Fibroblast of villous mesenchyme (primary cell): Measurements from ENCODE around the gene LDB2. TPM values are rescaled to one million over a fixed set of nuclear protein-coding genes. Genes with fewer than 3 reads are reported as not detected.

Source experiments
- DNase-seq: peaks from one replicate; pipeline ENCODE4 v3.0.0-alpha.2; 2010; ENCODE audit warnings: low read depth
- H3K4me3 ChIP-seq: 2 replicates; pipeline ENCODE4 v1.5.1; 2011; ENCODE audit warnings: low read depth, mild to moderate bottlenecking, low read length
- CTCF ChIP-seq: IDR thresholded peaks from 2 replicates; pipeline ENCODE4 v1.5.1; 2012; ENCODE audit warnings: low read depth, mild to moderate bottlenecking, low read length; ENCODE audit not compliant: insufficient read depth
- total RNA-seq: library from RNA; depleted of rRNA; stranded (reverse); fragments of >200 nt; gene quantifications from 2 replicates; pipeline ENCODE4 v1.2.3, GENCODE V29; 2012

LDB2 gene
- total RNA-seq, 1 donor = 19.9 TPM

GRCh38 chr4:16555156-16555555, 343.3 kb downstream of the LDB2 start:
- DNase-seq = no peak
- H3K4me3 ChIP-seq = no peak overlapping the region
- no peak for TF ChIP-seq CTCF

- no peak overlapping the region for H3K4me3 ChIP-seq
- no peak for DNase-seq
- TF ChIP-seq CTCF = no peak
Observed at GRCh38 chr4:16550531-16550930, 347.9 kb downstream of the LDB2 start.

DNA sequence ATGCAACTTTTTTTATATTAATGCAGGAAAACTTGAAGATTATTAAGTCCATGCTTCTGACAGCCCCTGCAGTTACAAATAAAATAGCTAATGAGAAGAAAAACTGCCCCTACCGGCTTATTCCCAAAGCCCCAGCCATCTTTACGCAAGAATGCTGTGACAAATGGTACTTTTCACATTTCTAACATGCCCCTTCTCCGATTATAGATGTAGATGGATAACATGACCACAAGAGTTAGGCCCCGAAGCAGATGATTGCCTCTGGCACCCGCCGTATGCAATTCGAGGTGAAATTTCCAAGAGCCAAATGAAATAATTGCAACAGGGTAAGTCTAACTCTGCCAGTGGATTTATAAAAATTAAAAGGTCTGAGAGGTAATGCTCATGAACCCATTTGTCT, 352.8 kb downstream of the LDB2 start:
- no peak for DNase-seq
- no peak overlapping the region for H3K4me3 ChIP-seq
- TF ChIP-seq CTCF = no peak

DNA sequence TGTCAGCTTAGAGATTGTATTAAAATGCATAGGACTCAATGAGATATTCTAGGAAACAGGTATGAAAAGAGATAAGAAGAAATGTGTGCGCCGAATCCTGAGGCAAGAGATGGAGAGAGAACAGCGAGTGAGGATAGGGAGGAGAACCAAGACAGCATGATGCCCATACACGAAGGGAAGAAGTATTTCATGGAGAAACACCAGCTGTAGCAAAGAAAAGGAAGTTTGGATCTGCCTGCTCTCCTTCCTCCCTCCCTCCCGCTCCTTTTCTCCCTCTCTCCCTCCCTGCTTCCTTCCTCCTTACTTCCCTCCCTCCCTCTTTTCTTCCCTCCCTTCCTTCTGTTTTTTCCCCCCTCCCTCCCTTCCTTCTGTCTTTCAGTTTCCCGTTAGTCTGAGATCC, 353.6 kb downstream of the LDB2 start:
- no peak for DNase-seq
- no peak overlapping the region for H3K4me3 ChIP-seq
- TF ChIP-seq CTCF = no peak

- H3K4me3 ChIP-seq = no peak overlapping the region
- no peak for TF ChIP-seq CTCF
- peak; percentile 52 for DNase-seq
Observed at GRCh38 chr4:16544251-16544721, 354.2 kb downstream of the LDB2 start.

- H3K4me3 ChIP-seq = no peak overlapping the region
- TF ChIP-seq CTCF = no peak
- DNase-seq = no peak
Observed at GRCh38 chr4:16537926-16538325, 360.5 kb downstream of the LDB2 start.

DNA sequence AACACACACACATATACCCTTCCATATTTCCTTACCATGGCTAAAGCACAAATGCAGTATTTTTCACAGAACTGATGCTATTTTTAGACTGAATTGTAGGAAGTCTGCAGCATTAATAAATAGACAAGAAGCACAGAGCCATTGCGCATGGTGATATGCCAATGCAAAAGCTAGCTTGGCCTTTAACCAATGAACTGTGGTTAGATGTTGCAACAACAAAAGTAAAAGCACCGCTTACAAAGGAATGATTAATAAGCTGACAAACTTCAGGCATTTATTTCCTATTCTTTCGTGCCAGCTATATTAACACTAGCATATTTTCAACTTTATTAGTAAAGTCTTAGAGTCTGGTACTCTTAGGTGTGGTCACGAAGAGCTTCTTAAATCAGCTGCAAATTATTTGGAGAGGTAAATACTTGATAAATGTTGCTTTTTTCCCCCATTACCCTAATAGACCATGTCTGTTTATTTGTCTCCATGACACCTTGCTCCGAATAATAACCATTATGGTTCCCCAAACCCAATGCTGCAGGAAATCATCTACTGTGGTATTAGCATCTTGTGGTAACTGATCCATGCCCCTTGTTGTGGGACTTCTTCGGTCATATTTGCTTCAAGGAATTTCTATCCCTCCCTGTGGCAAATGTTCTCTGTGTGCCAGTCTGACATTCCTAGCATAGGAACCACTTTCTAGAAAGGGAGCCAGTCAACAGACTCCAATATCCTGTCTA, 366.0 kb downstream of the LDB2 start:
- TF ChIP-seq CTCF = no peak
- DNase-seq = peak; percentile 70
- H3K4me3 ChIP-seq = no peak overlapping the region
